HG03457 (cell line): ENCODE measurements around the gene COL25A1.

Experiments
- ATAC-seq: cut with Tn5 transposase; IDR thresholded peaks from one replicate; pipeline ENCODE4 v1.9.1; 2021; ENCODE audit warnings: moderate number of reproducible peaks; ENCODE audit not compliant: unreplicated experiment

Gene COL25A1

DNA sequence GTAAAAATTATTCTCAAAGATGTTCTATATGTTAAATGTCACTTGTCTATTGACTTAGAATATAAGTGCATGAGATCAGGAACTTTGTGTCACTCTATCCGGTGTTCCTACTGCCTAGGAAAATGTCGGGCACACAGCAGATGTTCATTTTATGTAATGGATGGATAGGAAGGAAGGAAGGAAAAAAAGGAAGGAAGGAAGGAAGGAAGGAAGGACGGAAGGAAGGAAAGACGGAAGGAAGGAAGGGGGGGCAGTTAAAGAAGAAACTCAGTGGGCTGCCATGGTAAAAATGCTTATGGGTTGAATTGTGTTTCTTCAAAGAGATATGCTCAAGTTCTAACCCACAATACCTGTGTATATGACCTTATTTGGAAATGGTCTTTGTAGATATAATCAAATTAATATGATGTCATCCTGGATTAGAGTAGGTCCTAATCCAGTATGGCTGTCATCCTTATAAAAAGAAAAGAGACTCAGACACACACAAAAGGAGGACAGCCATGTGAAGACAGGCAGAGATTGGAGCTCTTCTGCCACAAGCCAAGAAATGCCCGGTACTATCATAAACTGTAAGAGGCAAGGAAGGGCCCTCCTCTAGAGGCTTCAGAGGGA is 86.3 kb downstream of the COL25A1 start:
- ATAC-seq, result no peak

DNA sequence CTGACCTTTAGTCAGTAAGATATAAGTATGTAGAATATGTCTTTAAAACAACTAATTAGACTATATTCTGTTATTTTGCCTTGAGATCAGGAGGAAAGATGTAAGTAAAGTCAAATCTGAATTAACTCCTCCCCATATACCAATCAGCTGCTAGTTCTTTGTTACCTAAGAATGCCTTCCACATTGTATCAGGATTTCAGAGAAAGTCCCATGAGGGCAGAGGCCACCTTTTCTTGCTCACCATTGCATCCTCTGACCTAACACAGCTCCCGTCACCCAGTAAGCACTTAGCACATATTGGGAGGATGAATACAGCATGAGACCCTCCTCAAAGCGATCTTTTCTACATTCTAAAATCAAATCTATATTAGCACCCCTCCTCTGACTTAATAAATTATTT is 87.0 kb downstream of the COL25A1 start:
- ATAC-seq, result no peak

DNA sequence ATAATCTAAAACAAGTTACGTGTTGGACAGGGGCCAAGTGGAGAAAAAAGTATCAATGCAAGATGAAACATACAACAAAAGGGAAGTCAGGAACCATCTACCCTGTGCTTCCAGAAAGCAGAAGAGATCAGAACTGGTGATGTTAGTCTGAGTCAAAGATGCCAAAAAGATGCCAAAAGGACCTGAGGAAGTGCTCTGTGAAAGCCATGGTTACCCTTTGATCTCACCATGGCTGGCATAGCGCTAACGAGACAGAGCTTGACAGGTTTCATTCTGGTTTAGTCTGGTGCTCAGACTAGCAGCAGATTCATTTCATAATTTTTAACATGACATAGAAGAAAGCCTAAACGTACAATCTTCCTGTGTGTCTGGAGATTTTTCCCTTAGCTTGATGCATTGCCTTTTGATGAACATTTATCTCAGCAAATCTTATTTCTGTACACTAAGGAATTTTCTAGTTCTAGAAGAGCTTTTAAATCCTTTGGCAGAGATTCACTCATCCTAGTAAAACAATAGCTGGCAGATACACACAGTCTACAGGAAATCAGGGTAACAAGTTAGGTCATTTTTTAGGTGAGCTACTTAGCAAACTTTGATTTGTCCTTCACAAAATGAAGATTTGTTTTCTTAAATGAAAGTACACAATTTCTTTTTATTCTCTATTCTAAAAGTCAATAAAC is 87.7 kb downstream of the COL25A1 start:
- ATAC-seq, result no peak

DNA sequence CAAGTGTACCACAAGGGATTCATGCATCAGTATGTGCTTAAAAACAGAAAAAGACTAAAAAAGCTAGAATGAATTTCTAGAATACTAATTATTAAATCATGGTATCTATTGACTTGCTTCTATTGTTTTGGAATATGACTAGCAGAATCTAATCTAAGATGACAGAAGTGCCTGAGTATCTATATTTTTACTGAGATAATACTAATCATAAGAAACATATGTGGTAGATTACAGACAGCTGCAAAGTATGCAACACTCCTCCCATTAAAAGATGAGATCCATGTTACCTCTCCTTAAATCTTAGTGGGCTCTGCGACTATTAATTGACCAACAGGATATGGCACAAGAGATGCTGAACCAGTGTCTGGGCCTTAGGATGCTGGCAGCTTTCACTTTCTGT is 89.4 kb downstream of the COL25A1 start:
- no peak for ATAC-seq

DNA sequence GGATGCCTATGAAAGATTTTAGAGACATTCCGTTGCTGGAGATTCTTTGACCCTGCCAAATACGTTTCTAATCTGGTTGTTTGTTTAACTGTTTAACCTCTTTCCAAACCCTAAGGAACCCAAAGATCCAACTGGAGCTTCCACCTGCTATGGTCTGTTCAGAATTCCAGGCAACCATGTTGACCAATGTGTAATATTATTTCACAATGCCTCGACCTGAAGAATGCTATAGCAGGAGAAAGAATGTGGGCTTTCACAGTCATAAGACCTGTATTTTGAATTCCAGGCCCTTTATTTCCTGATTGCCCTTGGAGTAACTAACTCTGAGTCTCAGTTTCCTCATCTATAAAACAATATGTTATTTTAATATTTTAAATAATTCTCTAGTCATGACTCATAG is 90.8 kb downstream of the COL25A1 start:
- ATAC-seq, result no peak

DNA sequence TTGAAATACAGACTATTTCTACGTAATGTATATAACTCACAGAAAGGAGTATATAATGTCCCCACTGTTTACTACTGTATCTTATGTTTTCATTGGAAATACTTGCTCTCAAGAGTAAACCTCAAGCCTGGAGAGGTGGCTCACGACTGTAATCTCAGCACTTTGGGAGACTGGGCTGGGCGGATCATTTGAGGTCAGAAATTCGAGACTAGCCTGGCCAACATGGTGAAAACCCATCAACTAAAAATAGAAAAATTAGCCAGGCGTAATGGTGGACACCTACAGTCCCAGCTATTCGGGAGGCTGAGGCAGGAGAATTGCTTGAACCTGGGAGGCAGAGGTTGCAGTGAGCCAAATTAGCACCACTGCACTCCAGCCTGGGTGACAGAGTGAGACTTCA is 92.8 kb downstream of the COL25A1 start:
- ATAC-seq, result no peak

DNA sequence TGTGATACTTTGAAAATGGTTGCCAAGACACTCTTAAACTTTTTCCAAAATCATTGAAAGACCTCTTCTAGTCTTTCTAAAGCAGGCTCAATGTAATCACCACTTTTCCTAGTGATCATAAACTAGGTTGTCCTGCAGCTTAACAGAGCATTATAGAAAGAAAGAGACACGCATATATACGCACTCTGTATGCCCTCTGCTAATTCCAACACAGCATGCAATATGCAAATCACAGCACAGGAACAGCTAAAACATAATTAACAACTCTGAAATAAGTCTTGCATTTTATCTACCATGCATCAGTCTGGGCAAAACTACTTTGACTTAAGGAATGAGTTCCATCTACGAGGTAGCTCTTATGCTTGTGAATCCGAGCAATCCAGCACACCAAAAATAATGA is 94.6 kb downstream of the COL25A1 start:
- no peak for ATAC-seq

DNA sequence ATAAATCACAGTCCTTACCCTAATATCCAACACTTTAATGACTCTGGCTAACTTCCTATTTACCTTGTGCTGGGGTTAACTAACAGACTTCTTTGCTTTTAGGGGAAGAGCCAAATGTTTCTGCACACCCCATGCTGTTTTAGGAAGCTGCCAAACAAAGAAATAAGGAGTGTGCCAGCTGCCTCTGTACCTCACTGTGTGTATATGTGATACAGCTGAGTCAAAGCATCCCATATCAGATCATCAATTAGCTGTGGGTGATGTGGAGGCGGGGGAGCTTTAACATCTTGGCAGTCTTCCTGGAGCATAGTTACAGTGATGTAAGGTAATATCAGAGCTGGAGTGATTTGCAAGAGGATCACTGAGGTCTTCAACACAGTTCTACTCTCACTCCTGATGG is 95.4 kb downstream of the COL25A1 start:
- ATAC-seq, result no peak

DNA sequence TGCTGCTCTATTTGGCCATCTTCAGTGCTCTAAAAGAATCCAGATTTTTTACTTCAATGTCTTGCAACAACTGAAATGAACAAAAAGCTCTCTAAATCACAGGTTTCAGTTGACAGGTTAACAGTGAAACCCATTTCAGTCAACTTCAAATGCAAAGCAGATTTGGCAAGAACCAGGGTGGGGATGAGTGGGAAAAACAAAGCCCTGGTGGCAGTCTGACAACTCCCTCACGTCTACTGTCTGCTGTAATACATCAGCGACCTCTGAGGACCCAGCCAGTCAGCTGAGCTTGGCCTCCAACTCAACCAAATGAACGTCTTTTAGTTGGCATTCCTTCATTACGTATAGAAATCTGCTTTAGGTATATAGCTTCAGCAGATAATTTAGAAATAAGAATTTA is 95.8 kb downstream of the COL25A1 start:
- no peak for ATAC-seq

DNA sequence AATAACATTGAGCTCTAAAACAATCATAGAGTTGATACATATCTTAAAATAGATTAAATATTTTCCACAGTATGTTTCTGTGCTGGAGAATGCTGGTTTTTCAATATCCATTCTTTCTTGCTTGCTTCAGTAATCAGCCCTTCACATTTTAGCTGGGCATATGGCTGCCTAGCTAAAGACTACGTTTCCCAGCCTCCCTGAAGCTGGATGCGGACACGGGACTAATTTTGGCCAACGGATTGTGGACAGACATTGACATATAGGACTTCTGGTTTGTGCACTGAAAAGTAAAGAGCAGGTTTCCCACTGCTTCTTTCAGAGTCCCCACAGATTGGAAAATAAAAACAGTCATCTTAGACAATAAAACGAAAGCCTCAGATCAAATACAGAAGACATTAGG is 97.3 kb downstream of the COL25A1 start:
- ATAC-seq, result no peak

DNA sequence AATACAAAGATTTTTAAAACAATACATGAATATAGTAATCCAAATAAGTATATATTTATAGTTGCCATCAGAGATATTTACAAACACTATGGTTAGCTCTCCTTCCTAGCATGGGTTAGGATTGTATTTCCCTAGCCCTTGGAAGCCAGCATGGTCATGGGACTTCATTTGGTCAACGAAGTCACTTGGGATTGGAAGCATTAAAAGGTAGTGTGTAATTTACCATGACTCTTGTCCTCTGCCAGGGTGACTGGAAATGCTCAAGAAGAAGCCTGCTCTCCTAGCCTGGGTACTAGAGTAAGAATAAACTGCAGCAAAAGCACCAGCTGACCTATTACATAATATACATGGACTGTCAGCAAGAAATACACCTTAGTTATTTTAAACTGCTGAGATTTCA is 102.9 kb downstream of the COL25A1 start:
- ATAC-seq, result no peak

DNA sequence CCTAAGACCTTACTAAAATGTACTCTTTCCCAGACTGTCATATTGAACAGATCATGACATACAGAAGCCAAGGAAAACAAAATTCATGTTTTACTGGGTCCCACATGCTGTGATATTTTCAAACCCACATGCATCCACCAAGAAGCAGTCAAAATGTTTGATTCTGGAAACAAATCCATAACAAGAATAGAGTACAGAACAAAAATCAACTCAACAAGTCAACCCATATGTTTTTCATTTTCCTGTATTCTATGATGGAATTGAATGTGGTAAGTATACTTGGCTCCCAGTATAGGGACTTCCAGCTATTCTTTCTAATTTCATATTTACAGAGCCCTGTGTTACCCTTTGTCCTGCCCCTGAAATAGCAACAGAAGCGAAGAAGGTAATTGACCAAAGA is 106.8 kb downstream of the COL25A1 start:
- no peak for ATAC-seq

DNA sequence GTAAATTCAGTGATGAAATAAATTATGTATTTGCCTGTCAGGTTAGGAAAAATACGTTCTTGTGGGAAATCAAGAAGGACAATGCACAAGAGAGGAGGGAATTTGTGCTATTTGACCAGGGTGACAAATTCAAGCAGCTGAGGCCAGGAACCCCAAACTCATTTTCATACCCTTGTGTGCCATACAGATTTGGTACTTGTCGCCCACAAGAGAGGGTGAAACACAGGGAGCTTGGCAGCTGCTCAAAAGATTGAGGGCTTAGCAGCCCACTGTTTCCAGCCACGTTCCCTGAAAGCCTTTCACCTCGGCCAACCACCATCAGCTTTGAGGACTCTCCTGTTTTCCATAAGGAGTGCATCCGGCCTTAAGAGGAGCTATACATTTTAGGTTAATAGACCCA is 111.2 kb downstream of the COL25A1 start:
- no peak for ATAC-seq

DNA sequence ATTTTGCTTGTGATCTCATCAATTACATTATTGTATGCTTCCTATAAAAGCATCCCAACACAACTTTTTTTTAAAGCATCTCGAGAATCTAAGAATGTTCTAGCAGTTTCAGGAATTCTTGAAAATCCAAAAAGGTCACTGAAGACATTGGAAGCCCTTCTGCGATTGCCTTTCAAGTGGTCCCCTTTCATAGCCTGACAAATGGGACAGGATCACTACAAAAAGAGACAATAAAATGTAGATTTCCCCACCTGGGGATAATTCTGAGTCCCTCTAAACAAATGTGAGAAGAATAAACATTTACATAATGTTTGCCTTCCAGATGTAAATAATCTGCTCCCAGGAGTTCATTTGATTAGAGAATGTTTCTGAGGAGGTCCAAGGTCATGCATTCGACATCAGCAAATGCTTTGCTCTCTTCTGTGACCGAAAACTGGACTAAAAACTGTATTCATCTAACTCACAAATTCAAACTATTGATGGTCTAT is 116.0 kb downstream of the COL25A1 start:
- ATAC-seq, result no peak

DNA sequence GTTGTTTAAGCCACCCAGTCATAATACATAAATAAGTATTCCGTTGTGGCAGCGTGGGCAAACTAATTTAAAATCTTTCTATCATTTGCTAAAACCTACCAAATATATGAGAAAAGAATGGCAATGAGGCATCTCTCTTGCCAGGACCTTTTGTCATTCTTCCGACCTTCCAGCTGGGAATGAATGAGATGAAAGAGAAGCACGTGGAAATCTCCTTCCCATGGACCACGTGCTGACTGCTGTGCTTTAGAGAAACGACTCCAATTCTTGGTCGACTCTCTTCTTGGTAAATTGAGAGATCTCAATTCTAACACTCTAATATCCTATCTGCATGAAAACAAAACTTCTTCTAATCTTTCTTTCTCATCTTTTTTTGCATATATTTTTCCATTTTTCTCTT is 116.5 kb downstream of the COL25A1 start:
- ATAC-seq, result no peak

DNA sequence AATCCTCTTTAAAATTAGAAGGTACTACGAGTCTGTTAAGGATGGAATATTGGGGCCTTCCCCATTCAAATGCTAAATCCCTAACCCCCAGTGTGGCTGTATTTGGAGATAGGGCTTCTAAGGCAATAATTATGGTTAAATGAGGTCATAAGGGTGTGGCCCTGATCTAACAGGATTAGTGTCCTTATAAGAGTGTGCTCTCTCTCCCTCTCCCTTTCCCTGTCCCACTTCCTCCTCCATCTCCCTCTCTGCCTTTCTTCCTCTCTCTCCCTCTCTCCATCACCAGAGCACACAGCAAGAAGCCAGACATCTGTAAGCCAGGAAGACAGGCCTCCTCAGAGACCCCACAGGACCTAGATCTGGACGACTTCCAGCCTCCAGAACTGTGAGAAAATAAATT is 116.9 kb downstream of the COL25A1 start:
- ATAC-seq, result no peak

DNA sequence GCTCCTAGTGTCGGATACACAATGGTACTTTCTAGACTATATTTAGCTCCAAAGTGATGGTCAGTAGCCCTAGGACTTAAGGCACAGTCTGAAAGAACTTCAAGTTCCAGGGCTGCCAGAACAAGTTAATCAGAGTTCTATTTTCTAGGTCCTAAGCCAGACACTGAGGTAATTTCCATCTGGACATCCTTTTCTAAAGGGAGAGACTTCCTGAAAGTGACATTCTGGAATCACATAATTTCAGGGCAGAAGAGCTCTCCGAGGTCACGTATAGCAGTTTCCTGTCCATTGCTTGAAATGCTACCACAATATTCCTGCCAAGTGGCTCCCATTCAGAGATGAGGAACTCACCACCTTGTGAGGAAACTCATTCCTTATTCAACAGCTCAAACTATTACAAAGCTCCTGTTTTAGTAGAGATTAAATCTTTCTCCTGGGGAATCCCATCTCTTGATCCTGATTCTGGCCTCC is 117.9 kb downstream of the COL25A1 start:
- no peak for ATAC-seq

DNA sequence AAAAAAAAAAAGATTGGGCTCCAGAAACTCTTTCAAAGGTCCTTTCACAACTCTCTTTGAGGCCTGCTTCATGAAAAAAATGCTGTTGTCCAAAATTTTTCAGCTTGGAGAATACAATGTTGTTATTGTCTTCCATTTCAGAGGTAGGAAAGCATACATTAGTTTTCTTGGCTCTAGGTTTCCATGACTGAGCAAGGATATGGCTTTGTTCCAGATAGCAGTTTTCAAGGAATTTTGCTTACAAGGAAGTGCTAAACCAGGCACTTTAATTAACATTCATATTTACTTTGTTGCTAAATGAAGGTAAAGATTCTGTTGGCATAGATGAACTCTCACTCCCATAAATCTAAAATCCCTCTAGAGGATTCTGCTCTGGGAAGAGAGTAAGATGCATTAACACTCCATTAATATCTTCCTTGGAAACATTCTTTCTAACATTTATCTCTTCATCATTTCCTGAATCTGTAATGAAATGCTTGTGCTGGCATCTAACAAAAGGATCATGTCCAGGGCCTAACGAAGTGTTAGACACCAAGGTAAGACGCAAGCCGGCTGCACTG is 118.4 kb downstream of the COL25A1 start:
- ATAC-seq, result no peak

DNA sequence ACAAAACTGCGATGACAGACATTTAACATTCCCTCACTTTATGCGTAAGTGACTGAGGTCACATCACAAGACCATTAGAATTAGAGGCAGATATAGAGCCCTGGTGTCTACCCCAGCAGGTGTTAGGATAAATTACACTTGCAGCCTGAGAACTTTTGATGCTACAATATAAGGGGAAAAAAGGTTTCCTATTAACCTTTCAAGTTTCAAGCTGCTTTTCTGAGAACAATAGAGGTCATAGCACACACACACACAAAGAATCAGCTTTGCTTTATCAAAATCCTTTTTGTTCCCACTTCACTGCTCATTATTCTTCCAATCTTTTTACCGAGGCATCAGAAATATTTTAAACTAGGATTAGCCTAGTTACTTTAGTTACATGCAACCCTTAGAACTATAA is 119.8 kb downstream of the COL25A1 start:
- ATAC-seq, result no peak

DNA sequence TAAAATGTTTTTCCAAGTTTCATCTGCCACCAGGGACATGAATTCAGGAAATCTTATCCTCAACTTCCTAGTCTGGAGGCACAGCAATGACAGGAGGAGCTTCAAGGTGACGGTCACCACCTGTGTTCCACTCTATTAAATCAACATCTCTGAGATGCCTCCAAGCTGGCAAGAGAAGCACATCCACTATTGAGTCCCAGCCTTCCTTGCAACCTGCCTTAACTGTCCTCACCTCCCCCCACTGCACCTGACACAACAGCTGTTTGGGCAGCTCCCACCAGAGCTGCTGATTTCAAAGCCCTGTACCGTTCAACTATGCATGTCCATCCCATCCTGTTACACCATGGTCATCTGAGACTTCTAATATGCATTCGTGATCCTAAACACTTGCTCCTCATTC is 123.4 kb downstream of the COL25A1 start:
- no peak for ATAC-seq

DNA sequence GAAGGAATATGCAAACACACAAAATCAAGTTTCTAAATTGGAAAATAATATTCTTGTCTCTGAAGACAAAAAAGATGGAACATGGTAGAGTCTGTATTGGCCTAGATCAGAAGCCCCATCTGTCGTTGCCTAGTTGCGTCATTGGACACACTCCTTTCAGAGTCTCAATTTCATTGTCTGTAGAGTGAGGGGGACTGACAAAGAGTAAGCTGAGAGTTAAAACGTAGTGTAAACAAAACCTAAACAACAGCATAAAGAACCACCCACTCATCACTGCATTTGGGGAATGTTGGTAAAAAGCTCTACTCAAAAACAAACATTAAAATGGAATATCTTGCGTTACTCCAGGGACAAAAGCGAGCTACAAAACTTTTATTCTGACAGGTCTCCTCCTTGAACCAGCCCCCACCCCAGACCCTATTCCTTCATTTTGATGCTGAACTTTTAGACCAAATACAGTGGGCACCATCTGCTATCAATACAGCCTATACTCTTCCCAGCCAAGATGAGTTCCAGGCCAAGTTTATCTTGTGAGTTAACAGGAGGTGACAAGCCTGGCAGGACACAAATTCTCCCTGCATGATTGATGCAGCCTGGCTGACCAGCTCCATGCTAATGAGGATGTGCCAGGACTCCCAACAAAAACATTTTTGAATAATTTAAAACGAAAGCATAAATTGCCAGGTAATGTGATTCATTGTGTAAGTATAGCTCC is 125.2 kb downstream of the COL25A1 start:
- ATAC-seq, result no peak
